ENCODE results near the gene FBXO42.

Gene FBXO42

DNA sequence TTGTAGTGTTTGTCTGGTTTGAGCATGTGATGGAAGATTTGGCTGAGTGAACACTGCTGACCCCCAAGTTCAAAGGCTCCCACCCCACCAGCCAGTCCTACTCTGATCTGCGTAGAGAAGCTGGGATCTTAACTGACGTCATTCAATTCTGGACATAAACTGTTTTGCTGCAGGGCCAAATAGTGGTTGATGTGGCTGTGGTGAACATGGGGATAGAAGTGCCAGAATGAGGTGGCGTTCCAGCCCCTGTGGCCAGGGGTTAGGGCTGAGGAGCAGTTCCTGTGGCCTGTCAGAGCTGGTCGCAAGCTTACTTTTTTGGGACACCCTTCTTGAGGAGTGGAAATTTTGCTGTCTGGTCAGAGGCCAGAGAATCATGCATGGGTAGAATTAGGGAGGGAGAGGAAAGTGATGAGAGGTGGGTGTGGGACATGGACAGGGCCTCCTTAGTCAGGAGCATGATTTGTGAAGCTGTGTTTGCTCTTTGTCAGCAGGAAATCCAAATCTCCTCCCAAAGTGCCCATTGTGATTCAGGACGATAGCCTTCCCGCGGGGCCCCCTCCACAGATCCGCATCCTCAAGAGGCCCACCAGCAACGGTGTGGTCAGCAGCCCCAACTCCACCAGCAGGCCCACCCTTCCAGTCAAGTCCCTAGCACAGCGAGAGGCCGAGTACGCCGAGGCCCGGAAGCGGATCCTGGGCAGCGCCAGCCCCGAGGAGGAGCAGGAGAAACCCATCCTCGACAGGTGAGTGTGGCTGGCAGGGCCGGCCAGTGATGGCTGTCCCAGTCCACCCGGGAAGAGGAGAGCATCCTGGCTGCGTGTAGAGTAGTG, 40.7 kb upstream of the FBXO42 start:
- TF ChIP-seq, protein P1, sequence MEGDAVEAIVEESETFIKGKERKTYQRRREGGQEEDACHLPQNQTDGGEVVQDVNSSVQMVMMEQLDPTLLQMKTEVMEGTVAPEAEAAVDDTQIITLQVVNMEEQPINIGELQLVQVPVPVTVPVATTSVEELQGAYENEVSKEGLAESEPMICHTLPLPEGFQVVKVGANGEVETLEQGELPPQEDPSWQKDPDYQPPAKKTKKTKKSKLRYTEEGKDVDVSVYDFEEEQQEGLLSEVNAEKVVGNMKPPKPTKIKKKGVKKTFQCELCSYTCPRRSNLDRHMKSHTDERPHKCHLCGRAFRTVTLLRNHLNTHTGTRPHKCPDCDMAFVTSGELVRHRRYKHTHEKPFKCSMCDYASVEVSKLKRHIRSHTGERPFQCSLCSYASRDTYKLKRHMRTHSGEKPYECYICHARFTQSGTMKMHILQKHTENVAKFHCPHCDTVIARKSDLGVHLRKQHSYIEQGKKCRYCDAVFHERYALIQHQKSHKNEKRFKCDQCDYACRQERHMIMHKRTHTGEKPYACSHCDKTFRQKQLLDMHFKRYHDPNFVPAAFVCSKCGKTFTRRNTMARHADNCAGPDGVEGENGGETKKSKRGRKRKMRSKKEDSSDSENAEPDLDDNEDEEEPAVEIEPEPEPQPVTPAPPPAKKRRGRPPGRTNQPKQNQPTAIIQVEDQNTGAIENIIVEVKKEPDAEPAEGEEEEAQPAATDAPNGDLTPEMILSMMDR (IDR thresholded peaks at IDR 0.05; ENCODE audit: low read depth, low read length): no peak
- no peak overlapping the region for H3K4me3 ChIP-seq (ENCODE audit: low read depth, low read length)

DNA sequence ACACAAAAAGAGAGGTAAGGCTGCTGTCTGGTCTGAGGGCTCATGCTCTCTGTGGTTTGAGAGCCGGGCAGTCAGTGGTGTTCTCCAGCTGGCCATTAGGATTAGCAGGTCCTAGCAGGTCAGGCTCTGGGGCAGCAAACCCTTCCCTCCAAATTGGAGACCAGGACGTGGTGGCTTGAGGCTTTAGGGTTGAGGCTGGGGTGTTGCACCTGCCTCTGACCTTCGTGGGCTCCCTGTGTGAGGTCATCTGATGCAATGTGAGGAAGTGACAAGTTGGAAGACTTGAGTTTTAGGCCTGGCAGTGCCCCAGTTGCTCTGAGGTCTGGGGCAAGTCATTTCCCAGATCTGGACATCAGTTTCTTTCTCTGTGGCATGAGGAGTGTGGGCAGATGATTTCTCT, 39.1 kb upstream of the FBXO42 start:
- H3K4me3 ChIP-seq (ENCODE audit: low read depth, low read length): no peak overlapping the region
- TF ChIP-seq, protein P1 (IDR thresholded peaks at IDR 0.05; ENCODE audit: low read depth, low read length): no peak

GRCh38 chr1:16387201-16388188, 35.2 kb upstream of the FBXO42 start:
- H3K4me3 ChIP-seq (ENCODE audit: low read depth, low read length): peak overlapping the region; percentile 63
- TF ChIP-seq, protein P1 (IDR thresholded peaks at IDR 0.05; ENCODE audit: low read depth, low read length): no peak

DNA sequence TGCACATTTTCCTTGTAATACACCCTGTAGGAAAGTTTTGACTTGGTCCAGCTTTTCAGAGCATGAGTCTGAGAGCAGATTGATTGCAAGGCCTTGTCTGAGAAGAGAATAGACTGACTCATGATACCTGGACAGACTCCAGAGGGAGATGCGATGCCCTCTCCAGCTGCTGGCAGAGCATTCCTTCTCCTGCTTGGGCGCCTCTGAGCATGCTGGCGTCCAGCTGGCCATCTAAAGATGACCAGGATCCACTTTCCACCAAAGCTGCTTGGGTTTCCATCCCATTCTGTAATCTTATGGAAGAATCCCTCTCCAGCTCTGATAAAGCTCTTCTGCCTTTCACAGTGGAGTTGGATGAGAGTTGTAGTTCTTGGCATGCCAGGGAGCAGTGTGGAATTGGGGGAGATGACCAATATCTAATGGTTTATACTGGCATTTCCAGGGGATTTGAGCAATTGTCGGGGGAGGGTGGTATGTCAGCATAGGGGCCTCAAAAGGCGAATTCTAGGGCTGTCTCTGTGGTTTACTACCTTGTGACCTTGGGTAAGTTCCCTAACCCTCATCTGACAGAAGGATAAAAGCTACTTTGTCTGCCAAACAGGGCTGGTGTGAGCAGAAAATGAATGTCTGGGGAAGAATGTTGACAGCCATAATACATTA, 34.3 kb upstream of the FBXO42 start:
- TF ChIP-seq, protein P1 (IDR thresholded peaks at IDR 0.05; ENCODE audit: low read depth, low read length): no peak
- H3K4me3 ChIP-seq (ENCODE audit: low read depth, low read length): peak overlapping the region; percentile 63

DNA sequence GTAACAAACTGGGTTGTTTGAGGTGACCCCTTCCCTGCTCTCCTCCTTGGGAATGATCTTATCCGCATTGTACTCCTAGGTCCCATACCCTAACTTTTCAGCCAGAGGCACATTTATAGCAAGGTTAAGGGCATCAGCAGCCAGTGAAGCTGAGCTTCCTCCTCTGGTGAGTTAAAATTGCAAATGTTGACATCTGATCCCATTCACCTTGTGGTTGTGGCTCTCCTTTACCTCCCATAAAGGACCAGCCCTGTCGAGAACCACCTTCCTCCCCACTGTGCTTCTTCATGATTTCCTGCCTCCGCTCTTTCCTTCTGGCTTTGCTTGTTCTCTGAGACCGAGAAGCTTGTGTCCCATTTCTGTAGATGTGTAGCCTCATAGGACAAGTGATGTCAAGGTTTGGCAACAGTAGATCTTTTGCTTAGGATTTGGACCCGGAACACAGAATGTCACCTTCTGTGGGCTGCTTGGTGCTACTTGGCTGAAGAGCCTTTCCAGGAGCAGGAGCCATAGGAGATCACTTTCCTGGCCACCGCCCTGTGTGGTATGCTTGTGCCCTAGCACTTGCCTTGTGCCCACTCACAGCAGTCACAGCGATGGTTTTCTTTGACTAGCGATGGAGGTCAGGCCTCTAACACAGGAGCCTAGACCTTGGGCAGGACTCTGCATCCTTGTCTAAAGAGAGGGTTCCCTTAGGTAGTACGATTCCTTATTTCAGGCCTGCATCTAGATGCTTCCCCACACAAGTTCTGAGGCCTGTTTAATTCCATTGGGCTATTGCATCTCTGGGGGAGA, 33.6 kb upstream of the FBXO42 start:
- H3K4me3 ChIP-seq (ENCODE audit: low read depth, low read length): no peak overlapping the region
- TF ChIP-seq, protein P1 (IDR thresholded peaks at IDR 0.05; ENCODE audit: low read depth, low read length): no peak

- no peak overlapping the region for H3K4me3 ChIP-seq (ENCODE audit: low read depth, low read length)
- TF ChIP-seq, protein P1 (IDR thresholded peaks at IDR 0.05; ENCODE audit: low read depth, low read length): no peak
Measured at GRCh38 chr1:16383888-16384287, 31.6 kb upstream of the FBXO42 start.
